RWPE1 (cell line): ENCODE data around the gene EGFLAM.

ENCODE experiments used
- CTCF ChIA-PET: fragments of 350-600 bp; sonication (Branson Sonifier 250); formaldehyde crosslinking; extraction: SDS; loops from one replicate; lab custom pipeline; 2021; lab: Yijun Ruan, JAX
- POLR2A ChIA-PET: fragments of 400-600 bp; formaldehyde crosslinking; extraction: SDS; loops from one replicate; lab custom pipeline; 2020; ENCODE audit warnings: antibody characterized with exemption; ENCODE audit not compliant: low non-redundant PET; lab: Yijun Ruan, JAX
- DNase-seq: peaks from one replicate; pipeline ENCODE4 v3.0.0; 2012; ENCODE audit warnings: low spot score
- H3K27ac ChIP-seq: fragments of 450-650 bp; 2 replicates; pipeline ENCODE4 v1.5.1; 2017
- CTCF ChIP-seq: fragments of 450-650 bp; conservative IDR thresholded peaks from 2 replicates; pipeline ENCODE4 v1.5.1; 2017; ENCODE audit warnings: low read depth, mild to moderate bottlenecking

EGFLAM gene

GRCh38 chr5:38347896-38348295, 89.5 kb downstream of the EGFLAM start:
- ChIA-PET CTCF (interaction anchor here (0.7 to 0.8 kb wide), 2 partner anchors 15 to 1084 kb away, joined by 4 read pairs; no protein-coding TSS in a partner anchor), POLR2A (no interaction called here)
- no peak overlapping the region for H3K27ac ChIP-seq
- no peak for TF ChIP-seq CTCF
- DNase-seq: no peak

- no peak for TF ChIP-seq CTCF
- DNase-seq: no peak
- ChIA-PET POLR2A (no interaction called here), CTCF (interaction anchor here (0.9 kb wide), 1 partner anchor 22 kb away, joined by 3 read pairs; no protein-coding TSS in a partner anchor)
- no peak overlapping the region for H3K27ac ChIP-seq
These were observed 102.1 kb downstream of the EGFLAM start for GRCh38 chr5:38360323-38361061.

- no peak for DNase-seq
- ChIA-PET CTCF (interaction anchor here (0.8 kb wide), 1 partner anchor 15 kb away, joined by 4 read pairs; no protein-coding TSS in a partner anchor), POLR2A (interaction anchor here (0.7 kb wide), 1 partner anchor 117 kb away, joined by 3 read pairs; no protein-coding TSS in a partner anchor)
- H3K27ac ChIP-seq: no peak overlapping the region
- TF ChIP-seq CTCF: no peak
These were observed 104.4 kb downstream of the EGFLAM start for GRCh38 chr5:38362713-38363112.

GRCh38 chr5:38364825-38365224, 106.5 kb downstream of the EGFLAM start:
- ChIA-PET CTCF (no interaction called here), POLR2A (no interaction called here)
- TF ChIP-seq CTCF: no peak
- DNase-seq: no peak
- H3K27ac ChIP-seq: no peak overlapping the region

GRCh38 chr5:38367410-38367809, 109.1 kb downstream of the EGFLAM start:
- no peak overlapping the region for H3K27ac ChIP-seq
- no peak for TF ChIP-seq CTCF
- CTCF ChIA-PET: no interaction called here
- POLR2A ChIA-PET: no interaction called here
- DNase-seq: no peak

GRCh38 chr5:38367966-38368365, 109.6 kb downstream of the EGFLAM start:
- no peak overlapping the region for H3K27ac ChIP-seq
- ChIA-PET POLR2A (no interaction called here), CTCF (no interaction called here)

More at GRCh38 chr5:38367966-38368365, 109.6 kb downstream of the EGFLAM start:
- DNase-seq: no peak
- no peak for TF ChIP-seq CTCF
